Sciatic nerve (tissue), 2 donors: Measurements from ENCODE around the gene PCNX2. TPM values are rescaled to one million over a fixed set of nuclear protein-coding genes. Genes with fewer than 3 reads are reported as not detected.
"Not testable (repeated sequence)": the region's sequence is repeated elsewhere in the genome, so short reads cannot be mapped to it uniquely, and the experiment has no call there.

Experiments used
- ATAC-seq: fragments of 200-7000 bp; cut with Tn5 transposase; one replicate; pipeline ENCODE4 v1.9.1; 2020; ENCODE audit warnings: mild to moderate bottlenecking, moderate library complexity
- DNase-seq: peaks from one replicate; pipeline ENCODE4 v3.0.0-alpha.2; 2020; ENCODE audit warnings: low spot score
- intact Hi-C: fragments of 100-400 bp; cut with DNase I; formaldehyde crosslinking; loops from one replicate; pipeline ENCODE4 v1.14.2; 2022
- total RNA-seq: library from RNA; stranded (reverse); fragmentation: NEBNext Ultra II Directional; extraction: Animal tissue kit (Norgen Biotek cat#: 25700); gene quantifications from one replicate; pipeline ENCODE4 v1.2.1, GENCODE V29; 2021
- donor health status: DM: no; HTN: no; CAD: no.
- donor health status: DM: no; HTN: no; CAD: no.

The PCNX2 gene
- total RNA-seq, 1 donor from 2014 or later = 16.2 TPM

DNA sequence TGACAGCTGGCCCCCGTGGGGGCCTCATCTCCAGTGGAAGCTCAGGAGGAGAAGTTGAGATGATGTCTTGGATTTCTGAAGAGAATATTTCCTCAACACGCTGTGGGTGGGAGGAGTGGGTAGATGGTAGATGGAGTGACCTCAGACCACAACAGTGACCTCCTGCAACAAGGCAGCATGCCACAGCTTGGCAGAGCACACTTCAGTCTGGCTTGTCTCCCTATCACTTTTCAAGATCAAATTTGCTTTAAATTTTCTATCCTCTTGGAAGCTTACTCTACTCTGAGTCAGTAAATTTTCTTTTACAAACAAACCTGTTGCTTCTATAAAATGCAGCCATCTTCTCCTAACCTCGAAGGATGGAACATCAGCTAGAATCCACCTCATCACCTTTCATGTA lies 285.4 kb downstream of the PCNX2 start:
- ATAC-seq (no peak), DNase-seq (no peak)
- intact Hi-C loops = no loop called here

DNA sequence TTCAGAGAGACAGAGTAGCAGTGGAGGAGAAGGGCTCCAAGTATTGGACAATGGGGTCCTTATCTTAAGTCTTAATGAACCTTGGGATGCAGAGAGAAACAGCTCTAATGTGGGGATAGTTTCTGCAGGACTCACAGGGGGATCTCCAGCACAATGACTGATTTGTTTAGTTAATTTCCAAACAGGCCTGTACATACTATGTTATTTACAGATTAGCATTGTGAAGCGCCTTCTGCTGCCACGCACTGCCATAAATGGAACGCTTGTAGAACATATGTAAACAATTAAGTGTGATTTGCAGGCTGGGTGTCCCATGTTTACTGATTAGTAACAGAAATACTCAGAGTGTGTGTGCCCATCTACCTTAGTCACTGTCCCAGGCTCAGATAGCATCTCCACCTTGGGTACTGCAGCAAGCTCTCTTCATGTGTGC lies 289.0 kb downstream of the PCNX2 start:
- DNase-seq = no peak
- peak; percentile 30 for ATAC-seq
- intact Hi-C loops = no loop called here

DNA sequence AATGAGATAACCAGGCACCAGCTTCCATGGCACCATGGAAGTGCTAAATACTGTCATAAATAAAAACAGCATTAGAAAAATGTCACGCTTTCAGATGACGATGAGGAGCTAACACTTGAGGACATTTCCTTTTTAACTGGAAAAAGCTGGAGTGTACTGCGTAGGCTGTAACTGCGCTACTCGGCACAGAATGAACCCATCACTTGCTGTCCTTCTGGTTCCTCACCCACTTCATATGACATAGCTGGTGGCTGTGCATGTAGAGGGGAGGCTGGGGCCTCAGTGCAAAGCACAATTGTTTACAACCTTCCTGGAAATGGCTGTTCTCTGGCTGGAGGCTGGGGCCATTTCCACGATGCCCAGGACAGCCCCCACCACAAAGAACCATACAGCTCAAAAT lies 289.4 kb downstream of the PCNX2 start:
- no peak for DNase-seq
- intact Hi-C loops = no loop called here
- peak; percentile 36 for ATAC-seq

DNA sequence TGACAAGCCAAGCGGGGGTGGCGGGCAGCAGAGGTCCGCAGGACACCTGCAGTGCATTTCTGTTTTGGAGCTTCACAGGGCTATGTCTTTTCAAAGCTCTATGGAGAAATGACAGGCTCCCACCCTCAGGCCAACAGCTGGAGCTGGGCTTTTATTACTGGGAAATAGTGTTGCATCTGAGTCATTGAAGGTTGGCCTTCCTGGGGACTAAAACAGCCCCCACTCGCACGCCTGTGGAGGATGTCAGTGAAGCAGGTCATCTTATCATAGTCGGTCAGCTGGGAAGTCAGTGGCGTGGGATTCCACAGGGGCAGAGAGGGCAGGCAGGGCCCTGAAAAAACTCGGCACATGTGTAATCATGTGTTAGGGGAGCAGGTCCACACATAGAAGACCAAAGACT lies 289.8 kb downstream of the PCNX2 start:
- DNase-seq = no peak
- no peak for ATAC-seq
- intact Hi-C loops = no loop called here

DNA sequence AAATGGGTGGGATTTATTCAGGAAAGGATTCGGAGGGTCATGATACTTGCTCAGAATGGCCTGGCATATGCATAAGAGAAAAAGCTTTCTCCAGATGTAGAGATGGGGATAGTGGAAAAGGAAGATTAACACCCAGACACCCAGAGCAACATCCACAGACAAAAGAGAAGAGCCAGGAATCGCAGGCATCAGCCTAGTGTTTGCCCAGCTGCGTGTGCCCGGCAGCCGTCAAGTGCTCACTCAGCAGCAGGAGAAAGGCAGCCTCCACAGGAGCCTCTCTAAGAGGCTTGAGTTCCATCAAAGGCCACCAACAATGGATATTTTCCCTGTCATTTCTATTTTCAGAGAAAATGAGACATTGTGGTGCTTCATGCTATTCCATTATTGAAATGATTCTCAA lies 290.4 kb downstream of the PCNX2 start:
- ATAC-seq = no peak

DNA sequence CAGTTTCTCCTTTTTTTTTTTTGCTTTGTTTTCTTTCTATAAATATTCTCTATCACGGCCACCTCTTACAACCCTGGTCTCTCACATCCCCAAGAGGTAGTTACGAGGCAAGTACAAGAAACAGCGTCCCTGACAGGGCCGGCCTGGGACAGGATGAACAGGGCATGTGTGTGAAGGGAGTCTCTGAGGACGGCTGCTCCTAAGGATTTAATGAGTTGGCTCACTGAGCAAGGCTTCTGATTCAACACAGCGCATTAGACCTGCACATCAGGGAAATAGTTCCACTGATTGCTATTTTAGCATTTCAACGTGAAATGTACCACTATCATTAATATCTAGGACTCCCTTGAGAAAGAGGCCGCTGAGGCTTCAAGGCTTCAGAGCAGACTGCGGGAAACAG lies 291.1 kb downstream of the PCNX2 start:
- no peak for DNase-seq
- ATAC-seq = no peak
- intact Hi-C loops = no loop called here

More for the DNA sequence above, 290.4 kb downstream of the PCNX2 start:
- intact Hi-C loops = no loop called here
- DNase-seq = no peak

DNA sequence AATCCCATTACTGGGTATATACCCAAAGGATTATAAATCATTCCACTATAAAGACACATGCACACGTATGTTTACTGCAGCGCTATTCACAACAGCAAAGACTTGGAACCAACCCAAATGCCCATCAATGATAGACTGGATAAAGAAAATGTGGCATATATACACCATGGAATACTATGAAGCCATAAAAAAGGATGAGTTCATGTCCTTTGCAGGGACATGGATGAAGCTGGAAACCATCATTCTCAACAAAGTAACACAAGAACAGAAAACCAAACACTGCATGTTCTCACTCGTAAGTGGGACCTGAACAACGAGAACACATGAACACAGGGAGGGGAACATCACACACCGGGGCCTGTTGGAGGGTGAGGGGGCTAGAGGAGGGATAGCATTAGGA lies 291.9 kb downstream of the PCNX2 start:
- ATAC-seq, DNase-seq, intact Hi-C loops: not testable (repeated sequence)

DNA sequence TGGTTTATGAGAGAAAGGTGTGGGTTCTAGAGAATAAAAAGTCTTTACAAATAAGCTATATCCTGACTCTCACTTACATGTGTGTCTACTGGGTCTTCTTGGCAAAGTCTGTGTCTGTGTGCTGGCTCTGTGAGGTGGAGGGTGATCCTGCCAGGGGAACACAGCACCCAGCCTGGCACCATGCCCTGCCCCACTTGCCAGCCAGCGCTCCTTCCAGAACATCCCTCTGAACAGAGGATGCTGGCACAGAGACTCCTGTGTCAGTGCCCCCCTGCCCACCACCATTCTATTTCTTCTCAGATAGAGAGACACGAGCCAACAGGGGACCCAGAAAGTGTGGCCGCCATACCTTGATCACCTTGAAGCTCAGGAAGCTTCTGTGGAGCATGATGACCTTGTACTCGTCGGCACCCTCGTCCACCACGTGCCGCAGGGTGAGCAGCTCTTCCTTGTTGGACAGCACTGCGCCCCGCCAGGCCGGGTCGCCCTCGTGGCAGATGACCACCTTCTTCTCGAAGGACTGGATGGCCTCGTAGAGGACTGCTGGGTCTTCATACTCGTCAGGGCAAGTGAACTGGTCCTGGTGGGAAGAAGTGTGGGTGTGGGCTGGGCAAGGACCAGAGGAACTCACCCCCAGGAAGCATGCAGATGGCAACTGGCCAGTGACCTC lies 295.4 kb downstream of the PCNX2 start:
- DNase-seq = no peak
- intact Hi-C loops = no loop called here
- ATAC-seq = no peak

DNA sequence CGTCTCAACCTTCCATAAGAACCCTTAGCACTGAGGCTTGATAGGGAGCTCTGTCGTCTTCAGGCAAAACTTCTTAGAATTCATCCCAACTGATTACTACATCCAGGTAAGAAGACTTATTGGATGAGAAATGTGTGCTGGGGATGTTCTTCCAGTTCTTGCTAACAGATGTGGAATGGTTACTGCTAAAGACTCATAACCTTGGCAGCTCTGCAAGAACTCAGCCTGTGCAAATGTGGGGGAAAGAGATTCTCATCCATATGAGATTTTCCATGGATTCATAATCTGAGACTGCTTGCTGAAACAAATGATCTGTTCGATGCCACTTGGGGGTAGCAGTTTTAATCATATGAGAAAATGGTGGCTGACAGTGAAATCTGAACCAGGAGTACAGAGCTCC lies 296.9 kb downstream of the PCNX2 start:
- ATAC-seq = no peak
- DNase-seq = no peak
- intact Hi-C loops = no loop called here

DNA sequence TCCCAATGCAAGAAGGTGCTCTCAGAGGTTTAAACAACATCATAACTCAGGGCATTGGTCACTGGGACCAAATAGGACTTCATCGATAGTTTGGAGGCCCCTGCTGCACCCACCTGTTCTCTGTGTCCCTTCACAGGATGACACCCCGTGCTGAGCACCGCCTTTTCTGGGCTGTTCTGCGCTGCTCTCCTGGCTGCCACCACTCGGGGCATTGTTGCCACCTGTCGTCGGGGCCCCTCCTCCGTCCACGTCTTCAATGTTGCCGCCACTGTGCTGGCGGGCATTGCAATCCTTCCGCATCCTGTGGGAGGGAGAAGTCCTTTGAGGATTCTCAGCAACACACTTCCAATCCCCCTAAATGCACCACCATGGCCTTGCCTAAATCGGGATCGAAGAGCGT lies 297.4 kb downstream of the PCNX2 start:
- intact Hi-C loops = no loop called here
- ATAC-seq (no peak), DNase-seq (no peak)

DNA sequence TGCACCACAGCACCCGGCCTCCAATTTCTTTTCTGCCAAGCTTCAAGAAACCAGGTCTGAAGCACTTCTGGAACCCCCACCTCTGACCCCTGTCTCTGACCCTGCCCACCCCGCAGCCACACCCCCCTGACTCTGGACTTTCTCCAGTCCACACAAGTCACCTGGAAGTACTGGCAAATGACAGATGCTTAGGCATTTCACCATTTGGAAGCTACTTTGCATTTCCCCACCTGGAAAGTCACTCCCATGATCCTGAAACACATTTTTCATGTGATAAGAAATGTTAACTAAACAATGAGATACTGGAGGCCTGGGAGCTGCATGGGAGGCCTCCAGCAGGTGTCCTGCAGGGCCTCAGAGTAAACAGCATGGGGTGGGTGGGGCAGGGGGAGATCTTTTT lies 299.4 kb downstream of the PCNX2 start:
- ATAC-seq = no peak
- intact Hi-C loops = no loop called here
- DNase-seq = no peak

DNA sequence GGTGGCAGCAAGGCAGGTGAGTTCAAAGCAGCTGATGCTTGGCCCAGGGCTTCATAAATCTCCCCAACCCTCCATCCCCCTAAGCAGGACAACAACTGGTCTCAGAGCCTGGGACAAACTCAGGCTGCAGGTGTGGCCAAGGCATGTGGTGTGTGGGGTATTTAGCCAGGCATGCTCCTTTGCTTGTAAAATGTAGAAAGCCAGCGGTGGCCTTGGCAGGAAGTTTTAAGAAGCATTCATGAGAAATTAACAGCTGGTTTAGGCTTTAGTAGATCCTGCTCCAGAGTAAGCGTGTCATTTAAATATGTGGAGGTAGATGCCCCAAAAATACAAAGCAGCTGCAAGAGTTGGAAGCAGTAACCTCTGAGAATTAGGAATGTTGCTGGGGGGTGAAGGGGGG lies 300.3 kb downstream of the PCNX2 start:
- intact Hi-C loops = no loop called here

DNA sequence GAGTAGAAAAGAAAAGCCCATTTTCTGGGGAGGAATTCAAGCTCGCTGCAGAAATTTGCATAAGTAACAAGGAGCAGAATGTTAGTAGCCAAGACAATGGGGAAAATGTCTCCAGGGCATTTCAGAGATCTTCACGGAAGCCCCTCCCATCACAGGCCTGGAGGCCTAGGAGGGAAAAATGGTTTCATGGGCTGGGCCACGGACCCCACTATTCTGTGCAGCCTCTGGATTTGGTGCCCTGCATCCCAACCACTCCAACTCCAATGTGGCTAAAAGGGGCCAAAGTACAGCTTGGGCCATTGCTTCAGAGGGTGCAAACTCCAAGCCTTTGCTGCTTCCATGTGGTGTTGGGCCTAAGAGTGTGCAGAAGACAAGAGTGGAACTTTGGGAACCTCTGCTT lies 302.0 kb downstream of the PCNX2 start:
- ATAC-seq = no peak
- no peak for DNase-seq
- intact Hi-C loops = no loop called here

More for the DNA sequence above, 300.3 kb downstream of the PCNX2 start:
- no peak for DNase-seq
- ATAC-seq = no peak

DNA sequence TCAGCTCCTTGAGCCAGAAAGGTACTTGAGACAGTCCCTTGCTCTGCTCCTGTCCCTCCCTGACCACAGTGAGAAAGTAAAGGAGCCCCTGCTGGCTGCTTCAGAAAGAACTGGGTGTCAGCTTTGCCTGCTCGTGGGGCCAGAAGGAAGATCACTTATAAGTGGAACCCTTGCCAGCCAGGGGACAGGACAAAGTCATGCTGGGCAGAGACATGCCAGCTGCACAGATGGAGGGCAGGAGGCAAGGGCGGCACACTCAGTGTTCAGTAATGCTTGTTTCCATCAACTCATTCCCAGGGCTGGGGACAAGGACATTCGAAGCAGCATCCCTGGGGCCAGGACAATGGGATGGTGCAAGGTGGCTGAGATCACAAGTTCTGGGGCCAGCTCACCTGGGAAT lies 303.3 kb downstream of the PCNX2 start:
- DNase-seq (no peak), ATAC-seq (no peak)
- intact Hi-C loops = no loop called here

DNA sequence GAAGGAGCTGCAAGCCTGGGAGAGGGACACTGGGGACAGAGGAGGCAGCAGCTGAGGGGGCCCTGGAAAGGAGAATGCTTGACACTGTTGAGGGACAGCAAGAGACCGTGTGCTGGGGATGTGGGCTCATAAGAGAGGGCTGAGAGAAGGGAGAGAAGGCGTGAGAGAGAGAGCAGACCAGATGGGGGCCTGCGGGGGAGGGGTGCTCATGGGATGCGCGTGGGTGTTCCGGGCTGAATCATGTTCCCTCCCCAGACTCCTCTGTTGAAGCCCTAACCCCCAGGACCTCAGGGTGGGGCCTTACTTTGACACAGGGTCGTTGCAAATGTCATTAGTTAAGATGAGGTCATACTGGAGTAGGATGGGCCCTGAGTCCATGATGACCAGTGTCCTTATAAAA lies 304.3 kb downstream of the PCNX2 start:
- ATAC-seq = no peak

DNA sequence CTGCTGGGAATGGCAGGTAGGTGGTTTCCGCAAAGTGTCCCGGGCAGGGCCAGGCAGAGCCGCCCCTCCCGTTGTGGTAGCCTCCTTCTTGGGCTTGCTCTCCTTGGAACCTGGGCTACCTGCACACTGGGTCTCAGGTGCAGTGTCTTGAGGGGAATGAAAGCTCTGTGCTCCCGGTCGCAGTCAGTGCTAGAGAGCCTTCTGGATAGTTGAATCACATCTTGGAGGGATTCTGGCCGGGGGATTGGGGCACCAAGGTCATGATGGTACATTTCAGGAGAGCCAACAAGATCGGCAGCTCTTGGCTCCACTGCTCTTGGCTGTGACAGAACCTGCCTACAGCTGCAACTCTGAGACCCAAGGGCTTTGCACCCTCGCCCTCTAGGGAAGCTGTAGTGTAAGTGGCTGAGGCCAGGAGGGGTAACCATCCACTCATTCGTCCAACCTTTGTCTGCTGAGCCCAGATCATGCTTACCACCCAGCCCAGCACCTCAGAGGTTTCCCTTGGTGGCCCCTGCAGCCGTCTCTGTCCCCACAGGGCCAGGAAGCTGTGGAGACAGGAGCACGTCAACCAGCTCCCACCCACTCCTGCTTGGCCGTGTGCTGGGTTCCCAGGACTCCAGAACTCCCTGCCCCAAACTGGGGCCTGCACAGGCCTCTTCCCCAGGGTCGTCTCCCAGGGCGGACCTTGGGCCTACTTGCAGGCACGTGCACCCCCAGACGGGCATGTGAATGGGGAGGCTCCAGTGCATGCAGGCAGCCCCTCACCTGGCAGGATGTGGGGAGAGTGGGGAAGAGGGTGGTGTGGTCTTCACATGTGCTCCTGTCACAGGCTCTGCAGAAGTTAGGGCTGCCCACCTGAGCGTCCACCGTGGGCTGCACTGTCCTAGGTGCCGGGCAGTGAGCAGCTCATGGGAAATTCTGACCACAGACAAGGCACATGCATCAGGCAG lies 305.1 kb downstream of the PCNX2 start:
- intact Hi-C loops = no loop called here
- no peak for DNase-seq
- no peak for ATAC-seq

More for the DNA sequence above, 304.3 kb downstream of the PCNX2 start:
- DNase-seq = no peak
- intact Hi-C loops = no loop called here

DNA sequence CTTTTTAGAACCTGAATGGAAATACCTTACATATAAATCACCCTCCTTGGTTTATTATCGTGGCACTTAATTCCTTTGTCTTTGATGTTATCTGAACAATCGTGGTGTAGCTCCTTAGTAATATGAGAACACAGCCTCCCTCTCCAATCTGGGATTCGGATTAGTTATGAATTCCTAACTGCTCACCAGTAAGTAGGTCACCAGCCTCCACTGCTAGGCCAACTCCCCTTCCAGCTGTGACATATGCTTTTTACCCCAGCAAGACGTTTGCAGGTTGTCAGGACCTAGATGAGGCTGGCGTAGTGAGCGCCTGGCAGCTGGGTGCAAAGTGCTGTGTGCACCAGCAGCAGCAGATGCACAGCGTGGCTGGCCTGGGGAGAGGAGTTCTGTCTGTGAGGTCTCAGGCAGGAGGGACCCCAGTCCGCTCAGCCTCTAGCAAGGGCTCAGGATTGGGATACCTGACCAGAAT lies 306.9 kb downstream of the PCNX2 start:
- DNase-seq = peak; percentile 51
- intact Hi-C loops = no loop called here
- no peak for ATAC-seq

DNA sequence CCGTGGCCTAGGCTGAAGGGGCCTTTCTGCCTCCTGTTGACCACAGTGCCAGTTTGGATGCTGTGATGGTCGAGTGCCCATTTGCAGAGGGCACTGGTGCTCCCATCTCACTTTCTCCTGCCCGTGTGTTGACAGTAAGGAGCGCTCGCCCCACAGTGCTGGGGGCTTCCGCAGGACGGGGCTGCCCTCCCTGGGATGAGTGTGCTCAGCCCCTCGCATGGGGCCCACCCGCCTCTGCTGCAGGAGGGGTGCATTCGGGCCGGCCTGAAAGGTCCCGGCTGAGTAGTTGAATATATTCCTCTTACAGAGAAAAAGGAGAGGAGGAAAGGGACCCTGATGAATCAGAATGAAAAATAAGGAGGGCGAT lies 307.8 kb downstream of the PCNX2 start:
- ATAC-seq (no peak), DNase-seq (no peak)
- intact Hi-C loops = no loop called here

DNA sequence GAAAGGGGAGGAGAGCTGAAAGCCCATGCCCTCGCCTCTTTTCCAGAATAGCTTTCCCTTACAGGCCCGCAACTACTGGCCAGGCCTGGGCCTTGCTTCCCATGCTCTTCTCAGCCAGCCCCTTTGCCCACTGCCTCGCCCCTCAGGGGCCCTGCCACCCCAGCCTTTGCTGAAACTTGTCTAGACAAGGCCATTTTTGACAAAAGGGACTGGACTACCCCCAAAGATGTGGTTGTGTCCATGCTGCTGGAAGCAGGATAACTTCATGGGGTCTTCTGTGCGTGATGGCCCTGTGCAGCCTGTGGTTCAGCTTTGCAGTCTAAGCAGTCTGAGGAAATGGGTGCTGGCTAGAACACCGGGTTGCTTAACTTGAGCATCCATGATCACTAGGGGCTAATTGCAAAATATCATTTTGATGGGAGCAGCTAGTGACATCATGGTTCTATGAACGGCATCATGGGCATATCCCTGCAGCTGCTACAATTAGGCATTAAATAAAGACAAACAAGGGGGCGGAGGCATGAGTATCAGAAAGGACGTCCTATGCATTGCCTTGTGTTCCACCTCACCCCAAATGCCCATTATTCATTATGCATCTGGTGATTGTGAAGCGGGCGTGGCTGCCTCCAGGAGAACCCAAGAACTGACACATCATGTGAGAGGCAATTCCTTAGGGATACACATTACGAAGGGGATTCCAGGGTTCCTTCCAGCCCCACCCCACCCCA lies 308.3 kb downstream of the PCNX2 start:
- ATAC-seq = no peak
- no peak for DNase-seq
- intact Hi-C loops = no loop called here

DNA sequence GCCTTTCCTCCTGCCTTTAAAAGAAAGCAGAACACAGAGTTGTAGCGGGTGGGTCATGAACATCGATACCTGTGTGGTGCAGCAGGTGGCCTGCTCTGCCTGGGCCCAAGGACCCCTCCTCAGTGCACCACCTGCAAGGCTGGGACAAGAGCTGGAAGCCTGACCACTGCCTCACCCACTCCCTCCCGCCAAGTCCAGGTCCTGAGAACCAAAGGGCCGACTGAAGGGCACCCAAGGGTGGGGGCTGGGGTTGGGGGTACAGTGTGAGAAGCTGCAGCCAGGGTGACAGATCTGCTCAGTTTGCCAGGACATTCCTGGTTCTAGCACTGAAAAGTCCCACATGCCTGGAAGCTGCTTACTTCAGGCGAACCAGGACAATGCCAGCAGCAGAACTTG lies 309.0 kb downstream of the PCNX2 start:
- intact Hi-C loops = no loop called here
- DNase-seq = no peak
- no peak for ATAC-seq
